Measurements from ENCODE around the gene CDC73.

- TF ChIP-seq SNIP1 (IDR thresholded peaks at IDR 0.05; ENCODE audit: low read depth) (no peak), ZNF280A (IDR thresholded peaks at IDR 0.05; ENCODE audit: low read depth, partially characterized antibody) (no peak), ZBTB1 (CRISPR knock-in tag; IDR thresholded peaks at IDR 0.05; ENCODE audit: borderline replicate concordance, low read depth) (no peak), ZBTB7A (IDR thresholded peaks at IDR 0.05; ENCODE audit: borderline replicate concordance, control insufficient read depth, low read depth, low read length) (no peak)
Measured at GRCh38 chr1:193105821-193106177, 16.0 kb upstream of the CDC73 start.
